ENCODE measurements around the gene LRP10.
A peak's percentile ranks its signal among the peaks of the same experiment; 100 is the strongest.

The LRP10 gene

GRCh38 chr14:22925513-22925912 is 54.0 kb downstream of the LRP10 start:
- DNase-seq: no peak

DNA sequence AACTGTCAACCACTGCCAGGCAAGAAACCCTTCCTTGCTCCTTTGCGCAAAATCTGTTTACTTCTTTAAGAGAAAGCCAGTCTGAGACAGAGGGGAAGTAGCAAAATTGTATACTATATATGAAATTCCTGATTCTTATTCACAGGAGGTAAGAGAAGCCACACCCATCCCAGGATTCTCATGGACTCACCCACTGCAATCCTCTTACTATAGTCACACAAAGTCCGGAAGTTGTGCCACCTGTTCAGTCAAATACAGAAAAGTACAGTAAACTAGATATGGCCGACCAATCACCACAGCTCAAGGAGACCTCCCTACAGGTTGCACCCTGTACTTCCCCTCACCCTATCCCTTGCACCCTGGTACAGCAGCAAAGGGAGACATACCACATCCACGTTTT is 54.8 kb downstream of the LRP10 start:
- DNase-seq: no peak

- peak; percentile 12 for DNase-seq
Observed at GRCh38 chr14:22928237-22929103, 56.9 kb downstream of the LRP10 start.

GRCh38 chr14:22929104-22929960 is 57.8 kb downstream of the LRP10 start, which contains the start of gene PRMT5:
PRMT5 (minus strand) TSS chr14:22929376; CDS start chr14:22929361, 15 bp downstream.
- DNase-seq: peak; percentile 98

DNA sequence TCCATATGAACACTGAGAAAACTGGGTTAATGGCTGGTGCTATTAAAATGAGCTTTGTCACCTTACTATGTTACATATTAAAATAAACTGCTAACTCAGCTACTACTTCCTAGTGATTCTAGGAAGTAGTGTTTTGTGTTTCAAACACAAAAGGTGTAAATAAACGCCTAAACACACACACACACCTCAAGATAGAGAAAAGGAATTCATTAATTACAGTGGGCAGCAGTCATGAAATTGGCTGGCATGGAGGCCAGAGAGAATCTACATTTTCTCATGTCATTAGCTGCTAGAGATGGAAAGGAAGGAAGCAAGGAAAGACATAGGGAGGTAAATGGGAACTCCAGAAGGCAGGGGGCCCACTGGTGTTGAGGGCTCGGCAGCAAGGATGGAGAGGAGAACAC is 58.4 kb downstream of the LRP10 start:
- DNase-seq: no peak
